Left renal pelvis (tissue), 4 donors: Measurements from ENCODE around the gene TEX35. TPM values are rescaled to one million over a fixed set of nuclear protein-coding genes. Genes with fewer than 3 reads are reported as not detected.

Experiments
- DNase-seq, 4 donors: peaks; one replicate each; pipeline ENCODE4 v3.0.0-alpha.2; 2013; ENCODE audit warnings: low read depth in 4 of 4, low spot score in 3 of 4
- polyA plus RNA-seq, 4 donors: library from polyadenylated mRNA; unstranded; fragments of 120-200 nt; gene quantifications; one replicate each; pipeline ENCODE4 v1.2.1, GENCODE V29; 2013; ENCODE audit not compliant: insufficient read length in 4 of 4

TEX35 gene
- polyA plus RNA-seq, 4 donors = 0.23 TPM; not detected in 3

DNA sequence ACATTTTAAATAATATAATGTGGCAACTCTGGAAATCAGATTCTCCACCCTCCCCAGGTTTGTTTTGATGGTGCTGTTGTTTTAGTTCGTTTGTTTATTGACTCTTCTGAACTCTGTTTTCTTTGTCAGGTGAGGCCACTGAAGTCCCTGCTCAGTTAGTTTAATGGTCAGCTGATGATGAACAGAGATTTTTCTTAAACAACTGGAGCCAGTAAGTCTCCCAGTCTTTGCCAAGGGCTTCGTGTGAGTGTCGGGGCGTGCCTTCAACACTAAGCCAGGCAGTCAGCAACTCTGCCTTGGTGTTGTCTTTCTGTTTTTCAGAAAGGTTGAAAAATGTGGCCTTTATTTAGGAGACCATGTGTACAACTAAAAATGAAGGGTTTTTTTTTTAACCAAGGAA is 58.9 kb downstream of the TEX35 start:
- no peak for DNase-seq

Other genes with a start within 250 kb of the TEX35 start
- under 1 TPM; 0.26 to 0.56 (median 0.33) TPM for gene CLEC20A, start 16.1 kb upstream of the TEX35 start, polyA plus RNA-seq
- gene RALGPS2, start 212.1 kb downstream of the TEX35 start, polyA plus RNA-seq = 10 to 100 TPM; 18.7 to 39.0 (median 32.7) TPM